K562 (cell line): ENCODE results near the gene MANBA. TPM values are rescaled to one million over a fixed set of nuclear protein-coding genes. Genes with fewer than 3 reads are reported as not detected.

Experiments
- ATAC-seq: fragments of 200-7000 bp; cut with Tn5 transposase; 3 replicates; pipeline ENCODE4 v1.9.1; 2020; ENCODE audit warnings: moderate library complexity
- BruUV-seq: library from RNA; stranded (reverse); fragments of 400-500 nt; replicated peaks from 2 replicates; lab custom pipeline; 2021; lab: Mats Ljungman, UMichigan
- CTCF ChIA-PET: fragments of 300-600 bp; formaldehyde crosslinking; extraction: SDS; loops from one replicate; lab custom pipeline; 2021; ENCODE audit warnings: low intra/inter-chr PET ratio; lab: Yijun Ruan, JAX
- POLR2A ChIA-PET: fragments of 300-600, 350-650 bp; sonication (Branson Sonifier 250); formaldehyde crosslinking; extraction: SDS; loops from one replicate; lab custom pipeline; 2021; ENCODE audit warnings: antibody characterized with exemption, inconsistent platforms; lab: Yijun Ruan, JAX
- DNase-seq, 4 experiments: peaks; one replicate each; pipeline versions ENCODE4 v3.0.0 to v3.0.0-alpha.2; 2011 to 2018; ENCODE audit warnings: low spot score in 3 of 4, mixed read lengths in 3 of 4; ENCODE audit errors: extremely low read depth in 1 of 4
- FAIRE-seq: peaks from 2 replicates; lab custom pipeline; 2011; peaks lifted over from hg19 to GRCh38; lab: Jason Lieb, UNC
- H2AFZ ChIP-seq: 2 replicates; pipeline ENCODE4 v1.6.0; 2011; ENCODE audit warnings: low read depth, low read length, control low read depth, inconsistent platforms
- H3K27ac ChIP-seq: fragments of 200-600 bp; 3 replicates; pipeline ENCODE4 v1.8.0; 2011; ENCODE audit warnings: low read depth, mild to moderate bottlenecking, control low read depth, inconsistent platforms, low read length, moderate library complexity, mixed read lengths; ENCODE audit errors: extremely low read depth
- H3K27me3 ChIP-seq, 2 experiments: fragments of 300-600 bp in 1 of 2; 2 replicates in 1 of 2; 3 replicates in 1 of 2; pipeline versions ENCODE4 v1.6.0 to v1.8.0; 2011; ENCODE audit warnings: inconsistent platforms in 2 of 2, low read length in 2 of 2, mild to moderate bottlenecking in 1 of 2, mixed read lengths in 1 of 2, moderate library complexity in 1 of 2; ENCODE audit not compliant: control insufficient read depth in 2 of 2, insufficient read depth in 2 of 2
- H3K36me3 ChIP-seq: fragments of 300-600 bp; 3 replicates; pipeline ENCODE4 v1.8.0; 2011; ENCODE audit warnings: mild to moderate bottlenecking, low read length, inconsistent platforms; ENCODE audit not compliant: control insufficient read depth, insufficient read depth
- H3K4me1 ChIP-seq, 2 experiments: fragments of 200-600 bp in 1 of 2; replicated peaks in 1 of 2; 2 replicates in 1 of 2; 3 replicates in 1 of 2; pipeline versions ENCODE4 v1.5.1 to v1.8.0; 2011; ENCODE audit warnings: inconsistent platforms in 2 of 2, low read length in 2 of 2, mild to moderate bottlenecking in 1 of 2, mixed read lengths in 1 of 2, moderate library complexity in 1 of 2; ENCODE audit not compliant: control insufficient read depth in 2 of 2, insufficient read depth in 2 of 2
- H3K4me2 ChIP-seq: 2 replicates; pipeline ENCODE4 v1.6.1; 2011; ENCODE audit warnings: low read length, control low read depth, inconsistent platforms, mixed read lengths; ENCODE audit not compliant: insufficient read depth
- H3K4me3 ChIP-seq: fragments of 200-600 bp; sonication (generic), shearing (Covaris generic); 2 replicates; pipeline ENCODE4 v1.5.1; 2016; ENCODE audit warnings: control low read depth, inconsistent platforms
- H3K79me2 ChIP-seq: fragments of 200-600 bp; 3 replicates; pipeline ENCODE4 v1.8.0; 2011; ENCODE audit warnings: low read length, inconsistent platforms; ENCODE audit not compliant: control insufficient read depth, insufficient read depth
- H3K9ac ChIP-seq, 2 experiments: 2 replicates each; pipeline versions ENCODE4 v1.6.0 to v1.6.1; 2011; ENCODE audit warnings: low read depth in 2 of 2, low read length in 2 of 2, control low read depth in 1 of 2, inconsistent platforms in 1 of 2, mild to moderate bottlenecking in 1 of 2, mixed read lengths in 1 of 2; ENCODE audit not compliant: insufficient read depth in 1 of 2
- H3K9me1 ChIP-seq: one replicate; pipeline ENCODE4 v1.6.0; 2011; ENCODE audit warnings: inconsistent platforms, mild to moderate bottlenecking, low read length, moderate library complexity; ENCODE audit not compliant: control insufficient read depth, insufficient read depth
- H3K9me3 ChIP-seq: replicated peaks from 2 replicates; pipeline ENCODE4 v1.5.1; 2011; ENCODE audit warnings: low read depth, low read length, inconsistent platforms; ENCODE audit not compliant: control insufficient read depth, insufficient read depth
- H4K20me1 ChIP-seq: replicated peaks from 2 replicates; pipeline ENCODE4 v1.6.1; 2011; ENCODE audit warnings: low read length, inconsistent platforms, mixed read lengths; ENCODE audit not compliant: control insufficient read depth, insufficient read depth
- ARNT ChIP-seq, 2 experiments: fragments of 450-650 bp; IDR thresholded peaks; 2 replicates each; pipeline ENCODE4 v1.6.1; 2016; ENCODE audit warnings: mild to moderate bottlenecking in 1 of 2
- ATF7 ChIP-seq: fragments of 450-650 bp; IDR thresholded peaks from 2 replicates; pipeline ENCODE4 v1.7.1; 2014; ENCODE audit warnings: mild to moderate bottlenecking, moderate library complexity
- JUNB ChIP-seq: fragments of 450-650 bp; formaldehyde crosslinking; conservative IDR thresholded peaks from 2 replicates; pipeline ENCODE4 v1.4.0; 2020; ENCODE audit warnings: mild to moderate bottlenecking
- KAT7 ChIP-seq: sonication (generic); formaldehyde crosslinking; IDR thresholded peaks from 2 replicates; pipeline ENCODE4 v1.8.0; 2022; ENCODE audit warnings: missing genetic modification reagents, mild to moderate bottlenecking, borderline replicate concordance
- MCM2 ChIP-seq: fragments of 450-650 bp; IDR thresholded peaks from 2 replicates; pipeline ENCODE4 v1.6.1; 2017; ENCODE audit warnings: low read depth, mild to moderate bottlenecking
- MTA1 ChIP-seq: fragments of 450-650 bp; IDR thresholded peaks from 2 replicates; pipeline ENCODE4 v1.6.1; 2017; ENCODE audit warnings: borderline replicate concordance
- NR2C2 ChIP-seq, 2 experiments: fragments of 200-800 bp in 1 of 2; sonication (Bioruptor generic) in 1 of 2; sonication (generic) in 1 of 2; formaldehyde crosslinking in 1 of 2; IDR thresholded peaks; 2 replicates each; pipeline versions ENCODE4 v1.6.1 to v1.8.0; 2016 to 2022; ENCODE audit warnings: mild to moderate bottlenecking in 1 of 2, missing compliant biosample characterization in 1 of 2, missing genetic modification characterization in 1 of 2, missing genetic modification reagents in 1 of 2
- OTX1 ChIP-seq: fragments of 450-650 bp; formaldehyde crosslinking; IDR thresholded peaks from 2 replicates; pipeline ENCODE4 v1.4.0; 2022; ENCODE audit warnings: mild to moderate bottlenecking
- WGBS: fragments of 100-300 bp; shearing (Covaris generic); methylation state at CpG from one replicate; pipeline ENCODE4 v1.1.6; 2016; ENCODE audit warnings: low coverage, mixed read lengths; ENCODE audit not compliant: insufficient coverage; ENCODE audit errors: missing lambda C conversion rate; 5-methylcytosine and 5-hydroxymethylcytosine counted together
- in situ Hi-C: fragments of 300-500 bp; cut with MboI; formaldehyde crosslinking; loops from 4 replicates; pipeline ENCODE4 v1.15.0; 2018; ENCODE audit warnings: inconsistent platforms, mixed read lengths
- intact Hi-C: fragments of 100-400 bp; cut with micrococcal nuclease; formaldehyde crosslinking; loops from 2 replicates; pipeline ENCODE4 v1.14.2; 2022
- polyA plus RNA-seq, 8 experiments: library from polyadenylated mRNA; depleted of rRNA in 4 of 8; stranded (reverse) in 5 of 8; unstranded in 3 of 8; fragments of >200 nt; fragmentation: Nextera tagmentation in 2 of 8; fragmentation: Illumina TruSeq in 1 of 8; extraction: Ambion mirVana in 2 of 8; extraction: Trizol in 1 of 8; gene quantifications; 2 replicates each; pipeline versions ENCODE4 v1.2.1 to v1.2.3, GENCODE V29; 2011 to 2014; ENCODE audit warnings: inconsistent platforms in 1 of 8, missing spikeins in 1 of 8
- total RNA-seq, 7 experiments: library from RNA; depleted of rRNA in 6 of 7; stranded (reverse); fragments of >200 nt in 6 of 7; fragmentation: Illumina TruSeq in 2 of 7; extraction: Trizol in 2 of 7; gene quantifications; 2 replicates each; pipeline versions ENCODE4 v1.2.1 to v1.2.3, GENCODE V29; 2011 to 2021; ENCODE audit warnings: low replicate concordance in 1 of 7

The MANBA gene
- total and polyA plus RNA-seq, 9 of the 15 experiments (the other 6 are each of a cell fraction or from before 2014, with no cell fraction given), result 1.8 to 12.9 (median 7.7) TPM

- no peak overlapping the region for H2AFZ ChIP-seq
- ChIA-PET POLR2A (interaction anchor here (1.1 to 1.3 kb wide), 2 partner anchors 9 to 17 kb away, joined by 3 to 4 read pairs; no protein-coding TSS in a partner anchor), CTCF (no interaction called here)
- H3K27ac ChIP-seq, result no peak overlapping the region
- DNase-seq, result no peak
- H3K9me1 ChIP-seq, result no peaks in the 10 kb centered on the region
- no peaks in the 10 kb centered on the region for H3K79me2 ChIP-seq
- ATAC-seq, result no peak
- no peak overlapping the region for H3K4me2 ChIP-seq
- H3K27me3 ChIP-seq, result no peaks in the 10 kb centered on the region
- no peak overlapping the region for H3K9ac ChIP-seq
- no peak overlapping the region for H3K4me3 ChIP-seq
- 14% methylated on average over 1 of the region's 1 CpG for WGBS
- FAIRE-seq, result no peak
- BruUV-seq, result no TSS peak
- H4K20me1 ChIP-seq, result no peaks in the 10 kb centered on the region
- no peaks in the 10 kb centered on the region for H3K36me3 ChIP-seq
- TF ChIP-seq KAT7 (CRISPR knock-in tag) (no peak), ARNT (IDR thresholded peaks at IDR 0.05) (no peak), JUNB (CRISPR knock-in tag) (no peak), OTX1 (CRISPR knock-in tag) (no peak), MTA1 (no peak), NR2C2 (CRISPR knock-in tag; IDR thresholded peaks at IDR 0.05) (no peak), NR2C2 (tag; IDR thresholded peaks at IDR 0.05) (no peak), ATF7 (no peak), MCM2 (no peak)
- H3K4me1 ChIP-seq, result no peaks in the 10 kb centered on the region
- in situ Hi-C loops, result no loop called here
- intact Hi-C loops, result no loop called here
- no peaks in the 10 kb centered on the region for H3K9me3 ChIP-seq
Observed at GRCh38 chr4:102667001-102667400, 93.8 kb downstream of the MANBA start.
